Measurements from ENCODE around the gene FOXN1. TPM values are rescaled to one million over a fixed set of nuclear protein-coding genes. Genes with fewer than 3 reads are reported as not detected.
"Not testable (repeated sequence)": the region's sequence is repeated elsewhere in the genome, so short reads cannot be mapped to it uniquely, and the experiment has no call there.

FOXN1 gene
- total RNA-seq, 1 donor from 2014 or later, result not detected

DNA sequence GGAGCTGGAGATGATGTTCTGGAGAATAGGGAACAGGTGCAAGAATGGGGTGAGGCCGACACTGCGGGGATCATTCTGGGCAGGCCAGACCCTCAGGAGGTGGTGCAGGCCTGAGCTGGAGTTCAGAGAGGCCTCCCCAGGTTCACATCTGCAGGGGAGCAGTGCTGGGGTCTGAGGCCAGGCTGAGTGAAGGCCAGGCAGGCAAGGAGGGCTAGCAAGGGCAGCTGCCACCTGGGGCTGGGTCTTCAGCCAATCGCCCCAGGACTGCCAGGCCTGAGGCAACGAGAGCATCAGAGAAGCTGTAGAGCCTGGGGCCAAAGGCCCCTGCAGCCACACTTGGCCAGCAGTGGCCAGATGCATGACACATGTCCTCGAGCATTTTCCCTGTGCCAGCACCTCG is 14.5 kb downstream of the FOXN1 start:
- no peak for DNase-seq (ENCODE audit: low spot score)

GRCh38 chr17:28521311-28522085 is 15.3 kb downstream of the FOXN1 start:
- intact Hi-C loops (cut with DNase I), result no loop called here
- no peak for DNase-seq (ENCODE audit: low spot score)

More for the DNA sequence above, 14.5 kb downstream of the FOXN1 start:
- intact Hi-C loops (cut with DNase I), result no loop called here

- DNase-seq (ENCODE audit: low spot score); intact Hi-C loops (cut with DNase I): not testable (repeated sequence)
Observed at GRCh38 chr17:28522281-28522680, 16.1 kb downstream of the FOXN1 start.

- DNase-seq (ENCODE audit: low spot score), result no peak
Observed at GRCh38 chr17:28523186-28523585, 17.0 kb downstream of the FOXN1 start.

GRCh38 chr17:28523876-28524275 is 17.7 kb downstream of the FOXN1 start:
- DNase-seq (ENCODE audit: low spot score), result no peak
- intact Hi-C loops (cut with DNase I), result no loop called here

More at GRCh38 chr17:28523186-28523585, 17.0 kb downstream of the FOXN1 start:
- intact Hi-C loops (cut with DNase I), result no loop called here

DNA sequence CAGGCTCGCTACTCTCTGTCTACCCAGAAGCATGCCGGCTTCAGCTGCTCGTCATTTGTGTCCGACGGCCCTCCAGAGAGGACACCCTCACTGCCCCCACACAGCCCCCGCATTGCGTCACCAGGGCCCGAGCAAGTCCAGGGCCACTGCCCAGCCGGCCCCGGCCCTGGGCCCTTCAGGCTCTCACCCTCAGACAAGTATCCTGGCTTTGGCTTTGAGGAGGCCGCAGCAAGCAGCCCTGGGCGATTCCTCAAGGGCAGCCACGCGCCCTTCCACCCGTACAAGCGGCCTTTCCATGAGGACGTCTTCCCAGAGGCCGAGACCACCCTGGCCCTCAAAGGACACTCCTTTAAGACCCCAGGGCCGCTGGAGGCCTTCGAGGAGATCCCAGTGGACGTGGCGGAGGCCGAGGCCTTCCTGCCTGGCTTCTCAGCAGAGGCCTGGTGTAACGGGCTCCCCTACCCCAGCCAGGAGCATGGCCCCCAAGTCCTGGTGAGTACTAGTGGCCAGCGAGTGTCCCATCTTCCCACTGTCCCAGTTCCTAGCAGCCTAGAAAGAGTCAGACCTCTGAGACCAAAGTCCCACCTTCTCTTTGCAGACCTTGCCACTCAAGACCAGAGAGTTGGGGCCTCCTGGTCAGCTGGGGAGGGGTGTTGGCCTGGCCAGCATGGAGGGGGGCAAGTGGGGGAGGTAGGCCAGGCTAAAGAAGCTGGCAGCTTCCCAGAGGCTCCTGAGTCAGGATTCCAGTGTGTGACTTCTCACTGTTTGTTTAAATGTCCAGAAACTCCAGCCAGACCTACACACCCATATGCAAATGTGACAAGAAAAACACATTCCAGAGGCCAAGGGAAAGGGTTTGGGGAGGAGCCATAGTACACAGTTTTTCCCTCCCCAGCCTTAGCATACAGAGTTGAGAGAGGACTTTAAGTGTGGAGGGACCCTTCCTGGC is 18.6 kb downstream of the FOXN1 start:
- DNase-seq (ENCODE audit: low spot score), result no peak
- intact Hi-C loops (cut with DNase I), result no loop called here

DNA sequence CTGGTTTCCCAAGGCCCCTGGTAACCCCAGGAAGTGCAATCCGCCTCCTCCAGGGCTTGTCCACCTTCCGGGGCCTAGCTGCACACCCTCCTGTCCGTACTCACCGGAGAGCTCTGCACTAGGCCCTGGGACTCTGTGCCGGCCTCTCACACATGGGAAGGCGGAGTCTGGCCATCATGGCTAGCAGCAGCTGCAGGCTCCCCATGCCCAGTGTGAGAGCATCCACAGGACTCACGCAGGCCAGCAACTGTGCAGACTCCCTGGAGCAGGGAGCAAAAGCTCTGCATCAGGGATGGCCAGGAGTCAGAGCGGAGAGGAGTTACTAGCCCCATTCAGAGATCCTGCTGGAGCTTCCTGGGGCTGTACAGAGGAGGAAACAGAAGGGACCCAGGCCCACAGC is 20.2 kb downstream of the FOXN1 start:
- intact Hi-C loops (cut with DNase I), result no loop called here
- no peak for DNase-seq (ENCODE audit: low spot score)

DNA sequence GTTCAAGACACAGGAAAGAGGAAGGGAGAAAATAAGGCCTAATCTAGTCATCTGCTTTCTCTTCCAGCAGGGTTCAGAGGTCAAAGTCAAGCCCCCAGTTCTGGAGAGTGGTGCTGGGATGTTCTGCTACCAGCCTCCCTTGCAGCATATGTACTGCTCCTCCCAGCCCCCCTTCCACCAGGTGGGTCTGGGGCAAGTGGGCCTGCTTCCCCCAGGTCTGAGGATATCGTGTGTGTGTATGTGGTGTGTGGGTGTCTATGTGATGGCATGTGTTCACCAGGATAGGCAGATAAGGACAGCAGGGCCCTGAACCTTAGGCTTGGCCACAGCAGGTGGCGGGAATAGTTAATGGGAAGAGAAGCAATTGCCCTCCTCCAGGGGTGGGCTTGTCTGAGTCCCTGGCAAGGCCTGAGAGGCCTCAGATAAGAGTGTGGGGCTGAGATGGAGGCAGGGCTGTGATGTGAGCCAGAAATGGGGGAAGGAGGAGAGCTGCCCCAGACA is 21.1 kb downstream of the FOXN1 start:
- DNase-seq (ENCODE audit: low spot score), result no peak

GRCh38 chr17:28527859-28528258 is 21.7 kb downstream of the FOXN1 start:
- no peak for DNase-seq (ENCODE audit: low spot score)

More for the DNA sequence above, 21.1 kb downstream of the FOXN1 start:
- intact Hi-C loops (cut with DNase I), result no loop called here

GRCh38 chr17:28528327-28529012 is 22.3 kb downstream of the FOXN1 start:
- no peak for DNase-seq (ENCODE audit: low spot score)
- intact Hi-C loops (cut with DNase I), result no loop called here

More at GRCh38 chr17:28527859-28528258, 21.7 kb downstream of the FOXN1 start:
- intact Hi-C loops (cut with DNase I), result no loop called here

DNA sequence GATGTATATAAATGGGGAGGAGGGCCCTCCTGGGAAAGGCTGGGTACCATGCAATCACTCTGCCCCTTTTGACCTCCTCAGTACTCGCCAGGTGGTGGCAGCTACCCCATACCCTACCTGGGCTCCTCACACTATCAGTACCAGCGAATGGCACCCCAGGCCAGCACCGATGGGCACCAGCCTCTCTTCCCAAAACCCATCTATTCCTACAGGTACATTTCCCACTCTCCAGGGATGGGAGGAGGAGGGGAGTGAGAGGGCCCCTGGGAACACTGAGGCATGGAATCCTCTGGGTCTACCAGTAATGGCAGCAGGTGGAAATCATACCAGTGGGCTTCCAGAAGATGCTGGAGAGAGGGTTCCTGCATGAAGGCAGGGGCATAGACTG is 22.9 kb downstream of the FOXN1 start:
- no peak for DNase-seq (ENCODE audit: low spot score)
- intact Hi-C loops (cut with DNase I), result no loop called here

GRCh38 chr17:28530250-28530649 is 24.1 kb downstream of the FOXN1 start:
- intact Hi-C loops (cut with DNase I), result no loop called here

DNA sequence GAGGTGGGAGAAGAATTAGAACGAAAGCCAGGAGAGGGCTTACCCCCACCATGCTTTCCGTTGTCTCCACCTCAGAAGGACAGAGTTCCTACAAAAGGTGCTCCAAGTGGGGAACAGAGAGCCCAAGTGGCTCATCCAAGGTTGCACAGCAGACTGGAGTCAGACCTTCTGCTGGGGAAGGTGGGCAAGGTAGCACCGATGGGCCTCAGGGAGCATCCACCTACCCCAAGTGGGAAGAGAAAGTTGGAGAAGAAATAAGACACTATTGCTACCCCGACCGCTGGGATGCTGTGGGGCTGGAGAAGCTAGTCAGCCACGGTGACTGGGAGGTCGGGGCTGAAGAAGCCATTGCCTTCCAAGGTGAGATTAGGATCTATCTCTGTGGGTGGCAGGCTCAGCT is 24.8 kb downstream of the FOXN1 start:
- intact Hi-C loops (cut with DNase I), result no loop called here
- DNase-seq (ENCODE audit: low spot score), result no peak

More at GRCh38 chr17:28530250-28530649, 24.1 kb downstream of the FOXN1 start:
- DNase-seq (ENCODE audit: low spot score), result no peak

- intact Hi-C loops (cut with DNase I), result no loop called here
- DNase-seq (ENCODE audit: low spot score), result no peak
Observed at GRCh38 chr17:28532050-28532960, 26.2 kb downstream of the FOXN1 start.

GRCh38 chr17:28533091-28533807 is 27.1 kb downstream of the FOXN1 start:
- intact Hi-C loops (cut with DNase I), result no loop called here
- DNase-seq (ENCODE audit: low spot score), result no peak

DNA sequence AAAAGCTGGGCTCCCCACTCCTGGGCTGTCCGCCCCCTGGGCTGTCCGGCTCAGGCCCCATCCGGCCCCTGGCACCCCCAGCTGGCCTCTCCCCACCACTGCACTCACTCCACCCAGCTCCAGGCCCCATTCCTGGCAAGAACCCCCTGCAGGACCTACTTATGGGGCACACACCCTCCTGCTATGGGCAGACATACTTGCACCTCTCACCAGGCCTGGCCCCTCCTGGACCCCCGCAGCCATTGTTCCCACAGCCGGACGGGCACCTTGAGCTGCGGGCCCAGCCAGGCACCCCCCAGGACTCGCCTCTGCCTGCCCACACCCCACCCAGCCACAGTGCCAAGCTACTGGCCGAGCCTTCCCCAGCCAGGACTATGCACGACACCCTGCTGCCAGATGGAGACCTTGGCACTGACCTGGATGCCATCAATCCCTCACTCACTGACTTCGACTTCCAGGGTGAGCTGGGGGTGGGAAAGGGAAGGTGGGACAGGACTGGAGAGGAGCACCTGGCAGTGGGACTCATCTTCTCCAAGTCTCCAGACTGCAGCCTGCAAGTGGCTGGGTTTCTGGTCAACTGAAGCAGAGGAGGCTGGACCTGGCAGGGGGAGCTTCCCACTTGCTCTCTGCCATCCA is 28.7 kb downstream of the FOXN1 start:
- DNase-seq (ENCODE audit: low spot score), result no peak
- intact Hi-C loops (cut with DNase I), result no loop called here

DNA sequence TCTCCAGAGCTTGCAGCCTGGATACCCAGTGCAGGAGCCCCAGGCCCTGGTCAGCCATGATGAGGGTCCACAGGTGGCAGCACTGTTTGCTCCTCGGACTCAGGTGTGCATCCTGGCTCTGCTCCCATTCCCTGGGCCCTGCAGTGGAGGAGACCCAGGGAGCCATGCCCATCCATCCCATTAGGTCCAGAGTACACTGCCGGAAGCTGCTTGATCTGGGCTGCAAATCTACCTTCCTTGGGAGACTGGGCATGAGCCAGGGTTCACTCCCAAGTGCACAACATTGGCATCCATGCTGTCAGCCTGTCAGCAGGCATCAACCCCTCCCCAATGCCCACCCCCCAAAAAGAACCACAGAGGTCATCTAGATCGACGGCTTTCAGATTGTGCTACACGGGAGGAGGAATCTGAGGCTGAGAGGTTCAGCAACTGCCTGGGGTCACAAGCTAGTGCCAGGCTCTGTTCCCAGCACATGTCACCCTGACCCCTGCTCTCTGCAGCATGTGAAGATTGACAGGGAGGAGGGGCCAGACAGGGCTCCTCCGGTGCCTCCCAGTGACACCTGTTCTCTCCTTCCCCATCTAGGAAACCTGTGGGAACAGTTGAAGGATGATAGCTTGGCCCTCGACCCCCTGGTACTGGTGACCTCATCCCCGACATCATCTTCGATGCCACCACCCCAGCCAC is 30.5 kb downstream of the FOXN1 start:
- no peak for DNase-seq (ENCODE audit: low spot score)
- intact Hi-C loops (cut with DNase I), result no loop called here

Data from cardiac septum (tissue), 1 donor.